Ascending aorta (tissue), 2 donors: ENCODE data around the gene GUCY2D. TPM values are rescaled to one million over a fixed set of nuclear protein-coding genes. Genes with fewer than 3 reads are reported as not detected.
A peak's percentile ranks its signal among the peaks of the same experiment; 100 is the strongest.

Source experiments
- DNase-seq, 2 donors: peaks; one replicate each; pipeline ENCODE4 v3.0.0-alpha.2; 2019; ENCODE audit warnings: low spot score in 2 of 2
- H3K27ac ChIP-seq, 2 donors: fragments of 200-600 bp; sonication (generic); one replicate each; pipeline ENCODE4 v1.5.1; 2016 to 2017; ENCODE audit warnings: mild to moderate bottlenecking in 1 of 2
- H3K27me3 ChIP-seq: fragments of 200-600 bp; sonication (generic); one replicate; pipeline ENCODE4 v1.5.1; 2017
- H3K36me3 ChIP-seq, 2 donors: fragments of 200-600 bp; sonication (generic); one replicate each; pipeline ENCODE4 v1.5.1; 2016
- H3K4me1 ChIP-seq, 2 donors: fragments of 200-600 bp; sonication (generic); one replicate each; pipeline ENCODE4 v1.5.1; 2016 to 2017; ENCODE audit warnings: mild to moderate bottlenecking in 1 of 2
- H3K4me3 ChIP-seq, 2 donors: fragments of 200-600 bp; sonication (generic); one replicate each; pipeline ENCODE4 v1.5.1; 2016 to 2017; ENCODE audit warnings: mild to moderate bottlenecking in 1 of 2
- H3K9me3 ChIP-seq, 2 donors: fragments of 200-600 bp; sonication (generic); one replicate each; pipeline ENCODE4 v1.5.1; 2016
- intact Hi-C: fragments of 100-400 bp; cut with DNase I; formaldehyde crosslinking; loops from one replicate; pipeline ENCODE4 v1.15.1; 2023
- total RNA-seq: library from RNA; depleted of rRNA; stranded (reverse); fragments of >200 nt; gene quantifications from one replicate; pipeline ENCODE4 v1.1.0, GENCODE V29; 2016
- TF ChIP-seq, protein P1 (sequence below), 3 experiments: fragments of 200-600 bp in 2 of 3; fragments of 450-650 bp in 1 of 3; sonication (generic) in 2 of 3; IDR thresholded peaks; one replicate each; pipeline ENCODE4 v1.5.1; 2016 to 2019; ENCODE audit warnings: antibody characterized with exemption in 3 of 3, mild to moderate bottlenecking in 1 of 3, moderate library complexity in 1 of 3

GUCY2D gene
- total RNA-seq, 1 donor from 2014 or later, result not detected

DNA sequence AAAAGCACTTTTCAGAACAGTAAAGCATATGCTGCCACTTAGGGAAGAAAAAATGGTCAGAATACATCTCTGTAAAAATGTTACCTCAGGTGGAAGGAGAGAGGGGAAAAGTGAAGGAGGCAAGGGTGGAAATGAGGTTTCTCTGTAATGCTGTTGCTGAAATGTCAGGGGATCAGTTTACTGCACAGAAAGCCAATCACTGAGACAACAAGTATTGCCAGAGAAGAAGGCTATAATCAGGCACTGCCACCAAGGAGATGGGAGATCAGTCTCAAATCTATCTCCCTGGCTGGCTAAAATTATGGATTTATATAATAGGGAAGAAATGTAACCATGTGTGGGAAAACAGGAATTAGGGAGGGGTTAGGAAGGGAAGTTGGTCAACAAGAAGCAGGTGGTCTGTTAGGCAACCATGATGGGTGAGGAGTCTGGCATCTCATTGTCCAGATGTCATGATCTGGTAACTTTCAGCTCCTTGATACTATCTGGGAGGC lies 27.7 kb upstream of the GUCY2D start:
- Histone ChIP-seq H3K4me1 (no peaks in the 10 kb centered on the region), H3K36me3 (no peaks in the 10 kb centered on the region), H3K27ac (no peak overlapping the region), H3K4me3 (no peak overlapping the region), H3K27me3 (no peaks in the 10 kb centered on the region), H3K9me3 (peaks cover 8 to 18% of the 10 kb centered on the region in 2 donors)
- peak in 1 of 2 donors; percentile 13 for DNase-seq
- TF ChIP-seq, protein P1, sequence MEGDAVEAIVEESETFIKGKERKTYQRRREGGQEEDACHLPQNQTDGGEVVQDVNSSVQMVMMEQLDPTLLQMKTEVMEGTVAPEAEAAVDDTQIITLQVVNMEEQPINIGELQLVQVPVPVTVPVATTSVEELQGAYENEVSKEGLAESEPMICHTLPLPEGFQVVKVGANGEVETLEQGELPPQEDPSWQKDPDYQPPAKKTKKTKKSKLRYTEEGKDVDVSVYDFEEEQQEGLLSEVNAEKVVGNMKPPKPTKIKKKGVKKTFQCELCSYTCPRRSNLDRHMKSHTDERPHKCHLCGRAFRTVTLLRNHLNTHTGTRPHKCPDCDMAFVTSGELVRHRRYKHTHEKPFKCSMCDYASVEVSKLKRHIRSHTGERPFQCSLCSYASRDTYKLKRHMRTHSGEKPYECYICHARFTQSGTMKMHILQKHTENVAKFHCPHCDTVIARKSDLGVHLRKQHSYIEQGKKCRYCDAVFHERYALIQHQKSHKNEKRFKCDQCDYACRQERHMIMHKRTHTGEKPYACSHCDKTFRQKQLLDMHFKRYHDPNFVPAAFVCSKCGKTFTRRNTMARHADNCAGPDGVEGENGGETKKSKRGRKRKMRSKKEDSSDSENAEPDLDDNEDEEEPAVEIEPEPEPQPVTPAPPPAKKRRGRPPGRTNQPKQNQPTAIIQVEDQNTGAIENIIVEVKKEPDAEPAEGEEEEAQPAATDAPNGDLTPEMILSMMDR (IDR thresholded peaks at IDR 0.05), result no peak
- intact Hi-C loops, result no loop called here

DNA sequence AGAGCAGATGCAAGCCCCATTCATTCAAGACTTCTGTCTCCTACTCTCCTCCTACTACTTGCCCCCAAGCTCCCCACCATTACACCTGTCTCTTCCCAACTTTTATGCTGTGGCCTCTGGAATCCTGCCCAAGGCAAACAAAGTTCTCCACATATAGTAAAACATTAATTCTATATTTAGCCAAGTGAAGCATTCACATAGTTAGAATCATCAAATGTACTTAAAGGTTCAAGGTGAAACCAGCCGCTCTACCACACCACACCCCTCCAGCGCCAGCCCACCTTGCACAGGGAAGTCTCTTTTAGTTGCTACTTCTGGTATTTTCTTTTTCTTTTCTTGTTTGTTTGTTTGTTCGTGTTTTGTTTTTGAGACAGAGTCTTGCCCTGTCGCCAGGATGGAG lies 25.4 kb upstream of the GUCY2D start:
- no peak overlapping the region for H3K4me3 ChIP-seq
- intact Hi-C loops, result no loop called here
- H3K36me3 ChIP-seq, result no peaks in the 10 kb centered on the region
- no peaks in the 10 kb centered on the region for H3K4me1 ChIP-seq
- no peak overlapping the region for H3K27ac ChIP-seq
- DNase-seq, result peak in 1 of 2 donors; percentile 44
- TF ChIP-seq, protein P1 (IDR thresholded peaks at IDR 0.05), result no peak
- no peaks in the 10 kb centered on the region for H3K27me3 ChIP-seq
- H3K9me3 ChIP-seq, result peaks cover 8 to 18% of the 10 kb centered on the region in 2 donors

DNA sequence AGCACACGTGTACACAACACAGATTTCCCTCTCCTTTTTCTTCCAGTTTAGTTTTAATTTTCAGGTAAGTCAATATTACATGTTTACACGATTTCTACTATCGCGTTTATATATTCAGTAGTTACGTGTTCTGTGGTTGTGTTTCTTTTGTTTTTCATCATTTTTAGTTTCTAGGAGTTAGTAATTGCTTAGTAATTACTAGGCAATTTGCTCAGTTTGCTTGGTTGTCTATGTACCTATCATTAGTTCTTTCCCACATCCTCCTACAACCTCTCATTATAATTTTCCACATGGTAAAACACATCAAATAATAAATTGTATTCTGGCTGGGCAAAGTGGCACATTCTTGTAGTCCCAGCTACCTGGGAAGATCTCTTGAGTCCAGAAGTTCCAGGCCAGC lies 24.6 kb upstream of the GUCY2D start:
- Histone ChIP-seq H3K36me3 (no peaks in the 10 kb centered on the region), H3K4me1 (no peaks in the 10 kb centered on the region), H3K4me3 (no peak overlapping the region), H3K9me3 (peaks cover 8 to 18% of the 10 kb centered on the region in 2 donors), H3K27me3 (no peaks in the 10 kb centered on the region), H3K27ac (no peak overlapping the region)
- intact Hi-C loops, result no loop called here
- no peak for DNase-seq
- TF ChIP-seq, protein P1 (IDR thresholded peaks at IDR 0.05), result no peak

DNA sequence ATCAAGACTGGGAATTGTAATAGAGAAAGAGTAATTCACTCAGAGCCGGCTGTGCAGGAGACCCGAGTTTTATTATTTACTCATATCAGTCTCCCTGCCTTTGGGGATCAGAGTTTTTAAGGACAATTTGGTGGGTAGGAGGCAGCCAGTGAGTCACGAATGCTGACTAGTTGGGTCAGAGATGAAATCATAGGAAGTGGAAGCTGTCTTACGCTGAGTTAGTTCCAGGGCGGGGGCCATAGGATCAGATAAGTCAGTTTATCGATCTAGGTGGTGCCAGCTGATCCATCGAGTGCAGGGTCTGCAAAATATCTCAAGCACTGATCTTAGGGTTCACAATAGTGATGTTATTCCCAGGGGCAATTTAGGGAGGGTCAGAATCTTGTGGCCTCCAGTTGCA lies 20.2 kb upstream of the GUCY2D start:
- DNase-seq, result peak in 1 of 2 donors; percentile 31
- Histone ChIP-seq H3K36me3 (no peaks in the 10 kb centered on the region), H3K9me3 (no peaks in the 10 kb centered on the region), H3K27me3 (no peaks in the 10 kb centered on the region), H3K27ac (no peak overlapping the region), H3K4me1 (no peaks in the 10 kb centered on the region), H3K4me3 (no peak overlapping the region)
- TF ChIP-seq, protein P1 (IDR thresholded peaks at IDR 0.05), result no peak
- intact Hi-C loops, result no loop called here

DNA sequence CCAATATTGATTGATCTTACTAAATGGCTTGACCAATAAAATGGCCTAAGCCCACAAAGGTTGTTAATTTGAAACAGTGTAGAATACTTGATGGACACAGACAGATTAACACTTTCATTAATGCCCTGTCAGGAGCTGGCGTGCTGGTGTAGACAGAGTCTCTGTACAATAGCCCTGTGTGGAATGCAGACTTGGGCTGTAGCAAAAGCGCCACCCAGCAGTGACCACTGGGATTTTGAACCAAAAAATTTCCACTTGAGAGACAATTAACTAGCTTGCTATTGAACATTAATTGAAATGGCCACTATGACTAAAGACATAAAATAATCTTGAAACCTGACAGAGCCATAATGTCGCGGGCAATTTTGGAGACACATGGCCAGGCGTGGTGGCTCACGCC lies 19.7 kb upstream of the GUCY2D start:
- peak in 1 of 2 donors; percentile 9 for DNase-seq
- Histone ChIP-seq H3K36me3 (no peaks in the 10 kb centered on the region), H3K27me3 (no peaks in the 10 kb centered on the region), H3K9me3 (no peaks in the 10 kb centered on the region), H3K27ac (no peak overlapping the region), H3K4me1 (no peaks in the 10 kb centered on the region), H3K4me3 (no peak overlapping the region)
- TF ChIP-seq, protein P1 (IDR thresholded peaks at IDR 0.05), result no peak
- intact Hi-C loops, result no loop called here

DNA sequence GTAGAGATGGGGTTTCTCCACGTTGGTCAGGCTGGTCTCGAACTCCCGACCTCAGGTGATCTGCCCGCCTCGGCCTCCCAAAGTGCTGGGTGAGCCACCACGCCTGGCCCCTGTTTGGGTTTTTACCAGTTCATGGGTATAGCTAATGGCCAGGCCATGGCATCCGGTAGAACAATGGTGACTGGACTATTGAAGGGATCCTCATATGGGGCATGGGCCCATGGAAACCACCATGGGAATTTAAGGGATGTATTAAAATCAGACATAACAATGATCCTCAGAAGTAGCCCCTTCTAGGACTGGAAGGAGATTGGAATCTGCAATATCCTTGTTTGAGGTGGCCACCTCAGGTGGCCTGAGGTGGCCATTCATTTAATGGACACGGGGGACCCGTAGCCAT lies 17.5 kb upstream of the GUCY2D start:
- TF ChIP-seq, protein P1 (IDR thresholded peaks at IDR 0.05), result no peak
- no peak overlapping the region for H3K27ac ChIP-seq
- no peaks in the 10 kb centered on the region for H3K9me3 ChIP-seq
- intact Hi-C loops, result loop anchor here (5.0 kb wide), 1 partner anchor 243 kb away; no protein-coding TSS in a partner anchor
- H3K36me3 ChIP-seq, result no peaks in the 10 kb centered on the region
- H3K4me3 ChIP-seq, result no peak overlapping the region
- DNase-seq, result peak in 1 of 2 donors; percentile 21
- no peaks in the 10 kb centered on the region for H3K4me1 ChIP-seq
- no peaks in the 10 kb centered on the region for H3K27me3 ChIP-seq
